Femur (tissue), 1 donor: Measurements from ENCODE around the gene FLT1.

Experiments
- DNase-seq: peaks from one replicate; pipeline ENCODE4 v3.0.0-alpha.2; 2017

FLT1 gene

DNA sequence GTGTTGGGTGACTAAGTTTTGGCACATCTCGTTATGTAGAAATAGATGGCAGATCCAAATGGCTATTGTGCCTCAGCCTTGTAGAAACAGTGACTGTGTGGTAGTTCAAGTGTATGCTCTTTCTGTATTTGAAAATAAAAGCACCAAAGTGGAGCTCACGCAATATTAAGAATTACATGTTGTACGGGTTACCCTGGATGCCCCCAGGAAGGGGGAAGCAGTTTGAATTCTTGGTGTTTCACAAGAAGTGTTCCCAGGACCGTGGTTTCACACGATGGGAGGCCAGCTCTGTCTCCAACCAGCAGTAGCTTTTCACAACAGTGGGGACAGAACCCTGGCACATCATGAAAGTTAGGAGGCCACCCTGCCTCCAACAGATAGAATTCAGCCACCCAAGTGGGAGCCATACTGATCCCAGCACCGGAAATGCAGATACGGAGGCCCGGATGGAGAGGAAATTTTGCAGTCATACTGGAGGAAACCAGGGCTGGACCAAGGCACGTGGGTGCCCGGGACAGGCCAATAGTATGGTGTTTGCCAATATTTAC lies 8.9 kb downstream of the FLT1 start:
- DNase-seq = no peak

DNA sequence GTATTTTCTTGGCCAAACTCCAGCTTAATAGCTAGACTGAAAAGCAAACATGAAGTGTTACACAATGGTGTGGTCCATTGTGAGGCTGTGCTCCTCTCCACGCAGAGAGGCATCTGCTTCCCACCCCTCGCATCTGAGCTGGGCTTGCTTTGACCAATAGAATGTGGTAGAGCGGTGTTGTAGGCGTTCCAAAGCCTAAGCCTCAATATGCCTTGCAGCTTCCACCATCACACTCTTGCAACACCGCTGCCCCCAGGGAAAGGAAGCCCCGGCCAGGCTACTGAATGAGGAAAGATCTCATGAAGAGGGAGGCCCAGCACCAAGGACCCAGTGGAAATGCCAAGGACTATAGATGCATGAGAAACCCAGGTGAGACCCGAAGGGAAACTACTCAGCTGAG lies 9.4 kb downstream of the FLT1 start:
- no peak for DNase-seq

DNA sequence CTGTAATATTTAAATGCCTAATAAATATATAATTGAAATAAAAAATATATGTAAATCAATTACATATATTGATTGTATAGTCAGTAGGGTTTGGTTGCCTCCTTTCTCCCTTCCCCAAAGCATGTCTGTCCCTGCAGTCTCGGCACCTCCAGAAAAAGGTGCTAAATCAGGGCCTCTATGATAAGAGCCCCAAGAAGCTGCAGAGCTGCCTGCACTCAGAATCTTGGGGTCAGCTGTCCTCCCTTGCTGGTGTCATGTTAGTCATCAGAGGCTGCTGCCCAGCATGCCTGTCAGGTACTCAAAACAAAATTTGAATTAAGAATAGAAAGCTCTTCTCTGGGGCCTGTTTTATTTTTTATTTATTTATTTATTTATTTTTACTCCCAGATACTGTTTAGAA lies 9.8 kb downstream of the FLT1 start:
- DNase-seq = no peak

DNA sequence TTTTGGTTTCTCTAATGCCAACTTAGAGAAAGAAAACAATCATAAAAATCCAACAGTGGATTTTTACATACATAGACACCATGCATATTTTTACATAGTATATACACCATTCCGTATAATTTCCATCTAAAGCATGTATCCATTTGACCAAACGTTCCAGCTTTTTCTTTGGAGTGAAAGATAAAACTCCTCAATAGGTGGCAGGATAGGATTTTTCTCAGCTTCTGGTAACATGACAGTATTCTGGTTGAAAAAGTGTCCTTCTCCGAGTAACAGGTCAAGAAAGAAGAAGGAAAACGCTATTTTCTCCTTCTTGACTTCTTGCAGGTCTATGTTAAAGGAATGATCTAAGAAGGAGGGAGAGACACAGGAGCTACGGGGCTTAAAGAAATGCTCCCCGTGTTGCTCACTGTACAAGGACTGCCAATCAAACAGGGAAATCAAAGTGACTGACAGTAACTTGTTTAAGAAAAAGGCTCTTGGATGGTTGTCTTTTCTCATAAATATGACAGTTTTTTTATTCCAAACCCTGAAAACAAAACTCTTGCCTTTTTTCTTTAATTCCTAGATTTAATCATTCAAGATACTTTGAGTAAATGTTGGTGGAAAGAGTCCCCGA lies 11.5 kb downstream of the FLT1 start:
- DNase-seq = no peak

DNA sequence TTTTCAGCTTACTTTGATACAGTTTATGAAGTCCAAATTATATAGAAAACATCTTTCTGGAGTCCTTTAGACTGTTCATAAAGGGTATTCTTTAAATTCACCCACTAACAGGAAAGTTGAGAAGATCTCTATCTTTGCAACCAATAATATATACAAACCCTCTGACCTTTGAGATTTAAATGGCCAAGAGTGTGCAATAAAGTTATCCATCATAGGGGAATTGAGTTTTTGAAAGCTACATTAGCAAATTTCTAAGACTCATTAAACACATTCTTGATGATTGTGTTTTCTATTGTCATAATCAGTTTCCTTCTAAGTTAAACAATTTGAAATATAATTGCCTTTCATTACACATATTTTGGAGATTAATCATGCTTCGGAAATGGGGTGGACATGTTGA lies 15.9 kb downstream of the FLT1 start:
- DNase-seq = no peak

DNA sequence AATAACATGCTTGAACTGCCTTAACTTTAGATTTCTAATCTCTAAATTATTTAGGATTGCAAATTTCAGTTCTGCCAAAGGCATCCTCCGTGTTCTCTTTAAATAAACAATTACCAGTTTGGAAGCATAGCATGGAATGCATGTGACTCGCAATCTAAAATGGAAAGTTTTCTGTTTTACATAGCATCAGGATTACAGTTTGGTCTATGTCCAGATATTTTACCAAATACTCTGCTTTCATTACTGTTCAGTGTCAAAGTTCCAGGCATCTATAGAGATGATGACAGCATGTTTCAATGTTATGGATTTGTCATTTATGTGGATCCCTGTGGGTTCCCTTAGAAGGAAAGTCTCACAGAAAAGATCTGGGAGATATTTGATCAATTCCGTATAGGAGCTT lies 16.8 kb downstream of the FLT1 start:
- no peak for DNase-seq

DNA sequence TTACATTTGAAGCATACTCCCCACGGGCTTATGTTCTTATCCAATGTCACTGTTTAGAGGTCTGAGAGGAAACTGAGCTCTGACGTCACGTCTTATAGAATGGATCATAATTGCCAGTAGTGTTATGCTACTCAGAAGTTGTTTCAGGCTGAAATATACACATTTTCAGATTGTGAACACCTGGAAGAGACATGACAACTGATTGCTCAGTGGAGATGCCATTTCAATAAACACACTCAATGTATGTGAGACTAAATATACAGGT lies 17.3 kb downstream of the FLT1 start:
- no peak for DNase-seq

DNA sequence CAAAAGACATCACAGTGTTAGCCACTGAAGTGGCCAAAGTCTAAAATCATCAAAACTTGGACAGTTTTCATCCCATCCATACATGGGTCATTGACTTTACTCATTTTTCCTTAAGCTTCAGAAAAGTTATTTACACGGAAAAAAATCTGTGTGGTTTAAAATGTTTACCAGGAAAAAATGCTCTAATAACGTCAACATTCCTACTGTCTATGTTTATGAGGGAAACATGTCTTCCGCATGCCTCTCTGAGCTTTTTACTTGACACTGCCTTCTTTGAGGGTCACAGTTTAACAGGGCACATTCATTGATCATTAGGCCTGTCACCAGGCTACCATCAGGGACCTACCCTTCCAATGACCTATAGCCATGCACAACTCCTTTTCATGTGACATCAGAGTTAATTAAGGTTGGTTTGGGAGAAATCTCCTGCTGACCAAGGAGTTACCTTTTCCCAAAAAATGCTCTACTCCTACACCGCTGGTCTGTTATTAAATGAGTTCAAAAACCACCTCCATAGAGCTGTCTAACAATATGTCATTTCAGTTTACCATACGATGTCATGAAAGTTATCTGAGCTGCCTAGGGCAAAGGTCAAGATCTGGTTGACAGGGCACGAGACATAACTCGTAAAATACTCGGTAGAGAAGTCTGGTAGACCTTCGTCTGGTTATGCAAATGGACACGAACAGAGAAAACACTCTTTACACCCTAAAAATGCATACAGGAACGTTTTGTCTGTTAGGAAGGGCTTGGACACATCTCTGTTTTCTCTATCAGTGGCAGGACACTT lies 17.8 kb downstream of the FLT1 start:
- no peak for DNase-seq

DNA sequence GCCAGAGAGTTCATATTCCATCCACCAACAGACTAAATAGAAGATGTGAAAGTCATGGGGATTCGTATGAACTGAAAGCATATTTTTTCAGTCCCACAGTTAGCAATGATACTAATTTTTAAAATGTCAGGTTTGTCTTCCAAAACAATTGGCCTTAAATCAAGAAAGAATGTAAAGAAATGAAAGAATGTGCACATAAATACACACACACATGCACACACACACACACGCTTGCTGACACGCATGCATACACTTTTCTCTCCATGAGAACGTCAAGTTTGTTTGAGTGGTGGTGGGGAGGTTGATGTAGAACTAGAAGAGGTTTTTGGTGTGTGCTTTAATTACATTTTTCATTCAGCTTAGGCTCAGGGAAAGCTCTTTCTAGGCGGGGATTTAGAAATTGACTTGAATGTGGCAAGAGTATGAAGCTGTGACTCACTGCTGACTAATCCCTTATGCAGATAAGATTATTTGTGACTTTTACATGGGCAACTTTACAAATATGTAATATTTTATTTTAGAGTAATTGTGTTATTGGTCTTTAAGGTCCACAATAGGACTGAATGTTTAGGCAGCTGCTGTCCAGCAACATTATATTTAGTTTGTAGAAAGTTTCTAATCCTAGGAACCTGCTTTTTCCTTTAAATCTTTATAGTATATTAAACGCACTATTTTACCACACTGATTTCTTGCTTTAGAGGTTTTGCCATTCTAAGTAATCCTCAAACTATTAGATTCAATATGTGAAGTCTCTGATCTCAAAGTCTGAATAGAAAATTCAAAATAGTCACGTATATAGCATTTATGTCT lies 18.8 kb downstream of the FLT1 start:
- DNase-seq = no peak

DNA sequence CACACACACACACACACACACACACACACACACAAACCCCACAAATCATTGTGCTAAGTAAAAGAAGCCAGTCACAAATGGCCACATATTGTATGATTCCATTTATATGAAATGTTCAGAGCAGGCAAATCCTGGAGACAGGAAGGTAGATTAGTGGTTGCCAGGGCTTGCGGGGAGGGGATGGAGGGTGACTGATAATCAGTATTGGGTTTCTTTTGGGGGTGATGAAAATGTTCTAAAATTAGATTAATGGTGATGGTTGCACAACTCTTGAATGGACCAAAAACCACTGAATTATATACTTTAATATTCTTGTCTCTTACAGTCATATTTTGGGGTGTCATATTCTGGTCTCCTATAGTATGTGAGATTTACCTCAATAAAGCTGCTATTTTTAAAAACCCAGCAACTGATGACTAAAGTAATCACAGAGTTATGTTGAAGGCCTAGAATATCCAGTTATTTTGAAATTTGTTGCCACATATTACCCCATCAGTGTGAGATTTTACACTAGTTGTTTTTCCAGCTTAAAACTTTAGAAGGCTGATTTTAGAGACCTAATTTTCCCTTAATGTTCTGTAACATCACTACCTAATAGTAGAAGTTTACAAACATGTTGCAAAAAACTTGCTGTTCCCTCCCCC lies 20.3 kb downstream of the FLT1 start:
- no peak for DNase-seq

DNA sequence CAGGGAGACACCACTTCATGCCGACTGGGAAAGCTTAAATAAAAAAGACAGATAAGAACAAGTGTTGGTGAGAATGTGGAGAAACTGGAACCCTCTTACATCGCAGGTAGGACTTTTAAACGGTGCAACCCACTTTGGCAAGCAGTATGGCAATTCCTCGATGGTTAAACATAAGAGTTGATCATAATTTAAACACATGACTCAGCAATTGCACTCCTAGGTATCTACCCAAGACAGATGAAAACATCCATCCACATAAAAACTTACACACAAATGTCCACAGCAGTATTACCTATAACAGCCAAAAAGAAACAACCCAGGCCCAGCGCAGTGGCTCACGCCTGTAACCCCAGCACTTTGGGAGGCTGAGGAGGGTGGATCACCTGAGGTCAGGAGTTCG lies 21.9 kb downstream of the FLT1 start:
- DNase-seq = no peak

DNA sequence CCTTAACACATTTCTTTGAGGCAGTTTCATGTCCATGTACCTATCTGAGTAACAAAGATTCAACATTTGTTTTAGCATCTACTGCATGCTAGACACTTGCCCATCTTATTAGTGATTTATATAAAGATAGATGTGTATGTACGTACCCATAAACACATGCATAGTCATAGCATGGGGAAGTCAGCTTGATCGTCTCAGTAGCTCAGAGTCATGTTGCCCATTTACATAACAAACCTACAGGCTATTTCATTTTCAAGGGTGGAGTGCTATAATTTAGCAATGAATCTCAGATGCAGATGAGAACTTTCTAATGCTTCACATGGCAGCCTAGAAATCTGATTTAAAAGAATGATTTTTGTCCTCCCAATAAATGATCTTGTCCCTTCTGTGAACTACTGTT lies 23.5 kb downstream of the FLT1 start:
- no peak for DNase-seq

DNA sequence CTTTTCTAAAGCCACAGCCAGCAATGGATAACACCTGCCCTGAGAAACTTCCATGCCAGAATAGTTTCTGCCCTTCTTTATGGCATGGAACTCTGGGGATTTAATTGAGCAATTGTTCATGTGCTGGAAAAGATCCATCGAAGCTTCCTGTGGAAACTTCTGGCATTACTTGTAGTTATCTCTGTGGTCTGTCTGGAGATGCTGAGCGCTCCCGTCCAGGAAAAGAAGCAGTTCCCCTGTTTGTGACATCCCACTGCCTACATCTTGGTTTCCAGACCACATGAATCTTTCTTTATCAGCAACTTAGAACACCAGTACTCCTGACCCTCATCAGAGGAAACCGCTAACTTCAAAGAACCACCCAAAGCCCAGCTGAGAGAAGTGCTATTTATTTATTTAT lies 24.6 kb downstream of the FLT1 start:
- DNase-seq = no peak

DNA sequence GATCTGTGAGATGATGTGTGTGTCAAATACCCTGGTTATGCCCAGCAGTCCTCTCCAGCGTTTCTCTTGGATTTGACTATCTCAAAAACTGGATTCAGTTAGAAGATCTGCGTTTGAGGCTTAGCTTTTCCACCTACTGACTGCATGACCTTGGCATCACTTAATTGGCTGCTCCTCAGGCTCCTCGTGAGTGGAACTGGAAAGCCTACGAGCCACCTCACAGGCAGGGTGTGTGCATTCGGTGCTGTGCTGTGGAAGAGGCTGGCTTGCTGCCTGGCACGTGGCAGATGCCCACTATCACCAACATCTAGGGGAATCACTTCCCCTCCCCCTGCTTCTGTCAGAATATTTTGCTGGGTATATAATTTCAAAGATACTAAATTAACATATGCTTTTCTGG lies 25.6 kb downstream of the FLT1 start:
- DNase-seq = no peak

DNA sequence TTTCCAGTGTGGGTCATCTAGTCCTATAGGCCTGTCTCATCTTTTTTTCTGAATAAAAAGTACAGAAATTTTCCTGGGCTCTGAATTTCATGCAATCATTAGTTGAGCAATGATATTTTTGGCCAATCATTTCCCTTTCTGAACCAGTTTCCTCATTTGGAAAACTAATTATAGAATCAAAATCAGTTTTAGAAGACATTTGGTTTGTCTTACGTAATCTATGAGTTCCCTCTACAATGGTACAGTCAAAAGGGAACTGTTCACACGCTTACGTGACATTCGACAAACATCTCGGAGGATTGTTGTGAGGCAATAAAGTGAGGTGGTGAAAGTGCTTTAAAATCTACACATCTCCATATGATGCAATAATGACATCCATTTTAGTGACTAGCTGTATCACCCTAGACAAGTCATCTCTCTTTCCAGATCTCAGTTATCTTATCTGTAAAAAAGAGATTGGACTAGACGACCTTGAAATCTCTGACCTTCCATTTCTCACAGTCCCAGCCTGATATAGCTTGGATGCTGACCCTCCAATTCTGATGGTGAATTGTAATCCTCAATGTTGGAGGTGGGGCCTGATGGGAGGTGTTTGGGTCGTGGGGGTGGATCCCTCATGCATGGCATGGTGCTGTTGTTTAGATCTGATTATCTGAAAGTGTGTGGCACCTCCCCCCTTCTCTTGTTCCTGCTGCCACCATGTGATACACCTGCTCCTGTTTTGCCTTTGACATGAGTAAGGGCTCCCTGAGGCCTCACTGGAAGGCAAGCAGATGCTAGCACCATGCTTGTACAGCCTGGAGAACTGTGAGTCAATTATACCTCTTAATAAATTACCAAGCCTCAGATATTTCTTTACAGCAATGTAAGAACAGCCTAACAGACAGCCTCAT lies 26.7 kb downstream of the FLT1 start:
- no peak for DNase-seq

DNA sequence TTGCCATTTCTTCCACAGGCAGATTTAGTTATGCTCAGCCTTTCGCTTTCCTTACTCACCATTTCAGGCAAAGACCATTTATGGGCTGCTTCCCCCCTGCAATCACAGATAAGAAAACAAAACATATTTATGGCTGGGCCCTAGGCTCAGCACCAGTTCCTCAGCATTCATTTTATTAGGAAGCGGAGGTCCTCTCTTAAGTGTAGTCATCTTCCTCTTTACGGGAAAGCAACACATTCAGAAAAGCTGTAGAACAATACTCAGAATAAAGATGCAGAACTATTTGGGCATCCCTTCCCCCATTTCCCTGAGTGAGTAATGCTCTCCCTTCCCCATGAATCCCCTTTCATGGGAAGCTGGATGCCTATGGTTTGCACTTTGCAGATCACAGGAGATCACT lies 27.9 kb downstream of the FLT1 start:
- DNase-seq = no peak

DNA sequence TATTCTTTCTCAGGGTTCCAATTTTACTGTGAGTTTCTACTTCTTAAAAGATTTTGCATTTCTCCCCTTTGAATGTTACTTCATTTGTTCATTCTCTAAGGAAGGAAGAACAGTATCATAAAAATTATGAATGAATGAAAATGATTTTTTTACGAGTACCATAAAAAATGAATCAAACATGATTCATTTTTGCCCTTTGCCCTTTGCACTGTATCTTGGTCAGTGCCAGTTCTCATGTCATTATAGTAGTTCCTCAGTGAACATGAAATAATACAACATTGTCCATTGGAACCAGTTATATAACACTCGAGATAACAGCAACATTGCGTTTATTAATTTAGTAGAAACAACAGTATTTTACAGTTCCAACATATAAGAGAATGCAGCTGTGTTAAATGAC lies 28.8 kb downstream of the FLT1 start:
- no peak for DNase-seq

DNA sequence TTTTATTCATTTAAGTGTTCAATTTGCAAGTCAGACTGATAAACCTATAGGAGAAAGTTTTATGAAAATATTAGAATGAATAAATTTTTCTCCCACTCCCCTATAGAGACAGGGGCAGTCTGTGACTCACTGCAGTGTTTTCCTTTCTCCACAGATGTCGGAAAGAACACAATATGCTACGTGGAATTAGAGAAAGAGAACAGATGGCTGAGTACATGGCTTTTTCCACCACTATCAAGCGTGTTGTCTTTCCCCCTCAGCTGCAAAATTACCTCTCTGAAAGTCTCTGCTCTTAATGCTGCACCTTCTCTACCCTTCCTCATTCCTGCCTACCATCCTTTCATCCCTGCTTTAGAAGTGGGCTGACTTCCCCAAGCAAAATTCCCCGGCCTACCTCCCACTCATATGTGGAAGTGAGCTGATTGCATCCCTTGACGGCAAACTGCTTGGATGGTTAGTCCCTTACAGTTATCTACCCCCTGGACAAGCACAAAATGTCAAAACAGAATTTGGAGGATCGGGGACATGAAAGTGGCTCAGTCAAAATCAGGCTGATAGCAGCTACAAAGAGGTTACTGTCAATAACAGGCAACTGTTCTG lies 30.0 kb downstream of the FLT1 start:
- DNase-seq = no peak

DNA sequence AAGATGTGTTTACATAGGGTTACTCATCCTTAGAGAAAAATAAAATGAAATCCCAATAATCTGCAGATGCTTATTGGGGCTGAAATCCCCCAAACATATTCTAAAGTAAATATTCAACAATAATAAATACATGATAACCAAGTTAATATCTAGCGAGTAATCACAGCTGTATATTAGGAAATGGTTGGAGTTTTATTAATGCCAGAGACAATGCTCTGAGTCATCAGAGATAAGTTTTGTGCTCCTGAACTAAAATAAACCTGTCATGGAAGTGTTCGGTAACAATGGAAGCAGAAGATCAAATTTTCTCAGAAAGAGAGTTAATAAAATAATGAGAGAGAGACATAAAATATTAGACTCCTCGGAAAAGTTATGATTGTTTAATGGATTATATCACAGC lies 31.4 kb downstream of the FLT1 start:
- DNase-seq = no peak

DNA sequence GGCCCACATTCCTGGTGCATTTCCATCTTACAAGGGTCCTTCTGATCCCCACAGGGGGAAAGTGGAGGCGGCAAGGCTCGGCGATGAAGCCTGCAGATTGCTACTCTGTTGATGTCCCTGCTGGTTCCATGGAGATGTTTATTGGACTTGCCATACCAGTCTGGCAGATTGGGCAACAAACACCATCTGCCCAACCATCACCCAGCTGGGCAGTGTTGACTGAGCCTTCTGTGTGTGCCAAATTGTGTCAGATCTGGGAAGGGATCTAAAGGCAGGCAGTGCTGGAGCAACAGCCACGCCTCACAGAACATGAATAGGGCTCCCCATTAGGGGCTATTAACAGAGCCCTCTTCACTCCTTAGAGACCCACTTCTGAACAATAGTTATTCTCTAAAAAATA lies 35.0 kb downstream of the FLT1 start:
- no peak for DNase-seq

DNA sequence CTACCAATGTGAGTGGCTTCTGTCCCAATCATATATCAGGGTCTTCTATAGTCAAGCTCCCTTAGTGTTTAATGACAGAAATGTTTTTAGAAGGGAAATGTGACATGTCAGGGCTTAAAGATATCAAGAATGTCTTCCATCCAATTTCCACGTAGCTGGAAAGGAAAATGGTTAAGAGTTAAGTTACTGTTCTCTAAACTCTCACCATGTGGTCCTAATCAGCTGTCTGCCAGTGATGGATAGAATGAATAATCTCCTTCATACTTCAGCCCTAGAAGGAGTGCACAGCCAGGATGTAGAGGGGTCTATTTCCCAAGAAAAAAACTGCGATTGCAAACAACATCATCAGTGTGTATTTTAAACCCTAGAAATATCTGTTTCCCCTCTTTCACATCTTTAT lies 36.3 kb downstream of the FLT1 start:
- DNase-seq = no peak

DNA sequence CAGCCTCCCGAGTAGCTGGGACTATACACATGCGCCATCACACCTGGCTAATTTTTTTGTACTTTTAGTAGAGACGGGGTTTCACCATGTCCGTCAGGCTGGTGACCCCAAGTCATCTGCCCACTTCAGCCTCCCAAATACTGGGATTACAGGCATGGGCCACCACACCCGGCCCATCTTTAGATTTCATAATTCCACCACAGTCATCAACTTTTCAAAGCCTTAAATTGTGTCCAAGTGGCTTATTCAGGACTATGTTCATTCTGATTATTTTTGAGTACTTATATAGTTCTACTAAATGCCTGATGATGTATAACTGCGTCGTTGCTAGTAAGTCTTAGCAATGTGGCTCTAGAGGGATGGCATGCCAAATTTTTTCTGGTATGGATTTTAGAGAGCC lies 36.9 kb downstream of the FLT1 start:
- no peak for DNase-seq
